Lower leg skin (tissue), 3 donors: ENCODE measurements around the gene SLC15A5.

Experiments used
- POLR2A ChIP-seq, 2 donors: fragments of 450-650 bp; IDR thresholded peaks; one replicate each; pipeline ENCODE4 v1.6.1; 2016 to 2017; ENCODE audit warnings: antibody characterized with exemption in 2 of 2, mild to moderate bottlenecking in 1 of 2, moderate library complexity in 1 of 2
- TF ChIP-seq, protein P1 (sequence below), 3 donors: fragments of 450-650 bp; IDR thresholded peaks; one replicate each; pipeline ENCODE4 v1.5.1; 2016; ENCODE audit warnings: antibody characterized with exemption in 3 of 3, mild to moderate bottlenecking in 3 of 3, moderate library complexity in 2 of 3

DNA sequence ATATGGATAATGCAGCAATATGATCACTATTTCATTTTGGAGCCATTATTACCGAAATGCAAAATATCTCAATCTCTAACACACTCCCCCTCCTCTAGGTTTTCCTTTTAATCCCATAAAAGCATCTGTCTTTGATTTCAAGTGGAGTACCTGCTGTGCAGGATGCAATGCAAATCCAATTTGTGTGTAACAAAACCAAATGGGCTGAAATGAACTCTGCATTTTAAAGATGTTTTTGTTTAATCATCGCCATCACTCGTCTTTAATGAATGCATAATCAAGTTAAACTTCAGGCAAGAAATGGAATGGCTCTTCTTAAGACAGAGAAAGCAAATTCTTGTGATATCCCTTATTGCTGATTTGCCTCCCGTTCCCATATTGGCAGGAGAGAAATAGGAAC lies 114.3 kb downstream of the SLC15A5 start:
- no peak for TF ChIP-seq POLR2A (IDR thresholded peaks at IDR 0.05)
- TF ChIP-seq, protein P1, sequence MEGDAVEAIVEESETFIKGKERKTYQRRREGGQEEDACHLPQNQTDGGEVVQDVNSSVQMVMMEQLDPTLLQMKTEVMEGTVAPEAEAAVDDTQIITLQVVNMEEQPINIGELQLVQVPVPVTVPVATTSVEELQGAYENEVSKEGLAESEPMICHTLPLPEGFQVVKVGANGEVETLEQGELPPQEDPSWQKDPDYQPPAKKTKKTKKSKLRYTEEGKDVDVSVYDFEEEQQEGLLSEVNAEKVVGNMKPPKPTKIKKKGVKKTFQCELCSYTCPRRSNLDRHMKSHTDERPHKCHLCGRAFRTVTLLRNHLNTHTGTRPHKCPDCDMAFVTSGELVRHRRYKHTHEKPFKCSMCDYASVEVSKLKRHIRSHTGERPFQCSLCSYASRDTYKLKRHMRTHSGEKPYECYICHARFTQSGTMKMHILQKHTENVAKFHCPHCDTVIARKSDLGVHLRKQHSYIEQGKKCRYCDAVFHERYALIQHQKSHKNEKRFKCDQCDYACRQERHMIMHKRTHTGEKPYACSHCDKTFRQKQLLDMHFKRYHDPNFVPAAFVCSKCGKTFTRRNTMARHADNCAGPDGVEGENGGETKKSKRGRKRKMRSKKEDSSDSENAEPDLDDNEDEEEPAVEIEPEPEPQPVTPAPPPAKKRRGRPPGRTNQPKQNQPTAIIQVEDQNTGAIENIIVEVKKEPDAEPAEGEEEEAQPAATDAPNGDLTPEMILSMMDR (IDR thresholded peaks at IDR 0.05) = no peak
